Smooth muscle cell (in vitro differentiated cells): ENCODE results near the gene PIP5KL1. TPM values are rescaled to one million over a fixed set of nuclear protein-coding genes. Genes with fewer than 3 reads are reported as not detected.

Source experiments
- DNase-seq: peaks from one replicate; lab custom pipeline; 2025; ENCODE audit not compliant: unreplicated experiment; lab: John Stamatoyannopoulos, UW
- H2AFZ ChIP-seq: fragments of 200-600 bp; sonication (generic); 2 replicates; pipeline ENCODE4 v1.6.0; 2016; ENCODE audit warnings: antibody characterized with exemption, low read depth, mild to moderate bottlenecking
- H3F3A ChIP-seq: fragments of 200-600 bp; sonication (generic); 2 replicates; pipeline ENCODE4 v1.6.0; 2017; ENCODE audit warnings: antibody characterized with exemption, low read depth
- H3K27ac ChIP-seq: fragments of 200-600 bp; sonication (generic); 2 replicates; pipeline ENCODE4 v1.5.1; 2016; ENCODE audit warnings: low read depth, mild to moderate bottlenecking
- H3K27me3 ChIP-seq: fragments of 200-600 bp; sonication (generic); 2 replicates; pipeline ENCODE4 v1.6.1; 2016; ENCODE audit warnings: low read depth, mild to moderate bottlenecking
- H3K36me3 ChIP-seq: fragments of 200-600 bp; sonication (generic); 2 replicates; pipeline ENCODE4 v1.5.1; 2016; ENCODE audit warnings: low read depth
- H3K4me1 ChIP-seq: fragments of 200-600 bp; sonication (generic); 2 replicates; pipeline ENCODE4 v1.5.1; 2016; ENCODE audit warnings: low read depth
- H3K4me2 ChIP-seq: fragments of 200-600 bp; sonication (generic); 2 replicates; pipeline ENCODE4 v1.6.0; 2016; ENCODE audit warnings: mild to moderate bottlenecking
- H3K4me3 ChIP-seq: fragments of 200-600 bp; sonication (generic); 2 replicates; pipeline ENCODE4 v1.5.1; 2016; ENCODE audit warnings: mild to moderate bottlenecking
- H3K79me2 ChIP-seq: fragments of 200-600 bp; sonication (generic); 2 replicates; pipeline ENCODE4 v1.6.0; 2016; ENCODE audit warnings: low read depth, mild to moderate bottlenecking
- H3K9ac ChIP-seq: fragments of 200-600 bp; sonication (generic); 2 replicates; pipeline ENCODE4 v1.6.0; 2016; ENCODE audit warnings: low read depth
- H3K9me3 ChIP-seq: fragments of 200-600 bp; sonication (generic); replicated peaks from 2 replicates; pipeline ENCODE4 v1.5.1; 2016; ENCODE audit warnings: low read depth
- H4K20me1 ChIP-seq: fragments of 200-600 bp; sonication (generic); 2 replicates; pipeline ENCODE4 v1.6.0; 2016; ENCODE audit warnings: low read depth
- CTCF ChIP-seq: fragments of 200-600 bp; sonication (generic); IDR thresholded peaks from 2 replicates; pipeline ENCODE4 v1.5.1; 2017; ENCODE audit warnings: borderline replicate concordance, mild to moderate bottlenecking, antibody characterized with exemption; ENCODE audit not compliant: insufficient read depth, poor library complexity, severe bottlenecking
- WGBS: methylation state at CpG from one replicate; pipeline ENCODE4 v1.1.7; 2016; ENCODE audit warnings: low lambda C conversion rate; 5-methylcytosine and 5-hydroxymethylcytosine counted together
- polyA plus RNA-seq: library from polyadenylated mRNA; unstranded; fragments of >200 nt; fragmentation: Nextera tagmentation; extraction: Ambion mirVana; gene quantifications from 2 replicates; pipeline ENCODE4 v1.2.1, GENCODE V29; 2016
- total RNA-seq: library from RNA; depleted of rRNA; stranded (reverse); fragments of >200 nt; gene quantifications from 2 replicates; pipeline ENCODE4 v1.2.3, GENCODE V29; 2014

Gene PIP5KL1
- total and polyA plus RNA-seq, 2 experiments from 2014 or later = 1.1 to 2.7 TPM

GRCh38 chr9:127945942-127946341 lies 15.4 kb upstream of the PIP5KL1 start:
- H3K9me3 ChIP-seq = no peaks in the 10 kb centered on the region
- TF ChIP-seq CTCF = no peak
- no peak overlapping the region for H3K4me3 ChIP-seq
- H3K9ac ChIP-seq = no peak overlapping the region
- H3K36me3 ChIP-seq = no peaks in the 10 kb centered on the region
- H3K79me2 ChIP-seq = peaks cover 5% of the 10 kb centered on the region
- H3F3A ChIP-seq = peaks cover 4% of the 10 kb centered on the region
- WGBS = 97% methylated on average over 9 of the region's 9 CpGs
- H4K20me1 ChIP-seq = peaks cover 22% of the 10 kb centered on the region
- H3K4me1 ChIP-seq = no peaks in the 10 kb centered on the region
- H2AFZ ChIP-seq = no peak overlapping the region
- no peak overlapping the region for H3K27ac ChIP-seq
- no peak for DNase-seq
- no peak overlapping the region for H3K4me2 ChIP-seq
- no peaks in the 10 kb centered on the region for H3K27me3 ChIP-seq

GRCh38 chr9:127945338-127945737 lies 14.8 kb upstream of the PIP5KL1 start:
- Histone ChIP-seq H3K4me2 (no peak overlapping the region), H3K36me3 (no peaks in the 10 kb centered on the region)
- no peak for TF ChIP-seq CTCF

GRCh38 chr9:127944586-127945218 lies 14.1 kb upstream of the PIP5KL1 start:
- peaks cover 4% of the 10 kb centered on the region for H3F3A ChIP-seq
- no peak overlapping the region for H3K4me3 ChIP-seq
- WGBS = 97% methylated on average over 33 of the region's 38 CpGs
- H3K4me2 ChIP-seq = no peak overlapping the region
- H3K9ac ChIP-seq = no peak overlapping the region
- H3K36me3 ChIP-seq = no peaks in the 10 kb centered on the region
- DNase-seq = no peak
- no peak for TF ChIP-seq CTCF
- H4K20me1 ChIP-seq = peaks cover 13% of the 10 kb centered on the region
- peaks cover 2% of the 10 kb centered on the region for H3K79me2 ChIP-seq
- no peaks in the 10 kb centered on the region for H3K9me3 ChIP-seq
- H2AFZ ChIP-seq = no peak overlapping the region
- no peak overlapping the region for H3K27ac ChIP-seq
- H3K27me3 ChIP-seq = no peaks in the 10 kb centered on the region
- no peaks in the 10 kb centered on the region for H3K4me1 ChIP-seq

More at GRCh38 chr9:127945338-127945737, 14.8 kb upstream of the PIP5KL1 start:
- WGBS = 100% methylated on average over 16 of the region's 24 CpGs
- Histone ChIP-seq H3F3A (peaks cover 4% of the 10 kb centered on the region), H3K4me1 (no peaks in the 10 kb centered on the region), H2AFZ (no peak overlapping the region), H3K79me2 (peaks cover 5% of the 10 kb centered on the region), H3K4me3 (no peak overlapping the region), H3K27me3 (no peaks in the 10 kb centered on the region), H3K27ac (no peak overlapping the region), H3K9me3 (no peaks in the 10 kb centered on the region), H4K20me1 (peaks cover 19% of the 10 kb centered on the region), H3K9ac (no peak overlapping the region)
- no peak for DNase-seq

GRCh38 chr9:127943731-127944144 lies 13.2 kb upstream of the PIP5KL1 start:
- peak; percentile 40 for DNase-seq
- Histone ChIP-seq H3F3A (peaks cover 4% of the 10 kb centered on the region), H3K4me2 (no peak overlapping the region), H3K9ac (no peak overlapping the region), H2AFZ (no peak overlapping the region), H3K36me3 (no peaks in the 10 kb centered on the region), H3K79me2 (no peaks in the 10 kb centered on the region), H3K27ac (no peak overlapping the region), H3K4me1 (no peaks in the 10 kb centered on the region), H3K4me3 (no peak overlapping the region), H3K27me3 (no peaks in the 10 kb centered on the region), H3K9me3 (no peaks in the 10 kb centered on the region), H4K20me1 (peaks cover 8% of the 10 kb centered on the region)
- peak; percentile 92 for TF ChIP-seq CTCF
- WGBS = 36% methylated on average over 13 of the region's 13 CpGs
